OCI-LY3 (cell line): ENCODE measurements around the gene SIMC1.

Experiments used
- EZH2phosphoT487 ChIP-seq: fragments of 200-600 bp; shearing (Covaris generic); IDR thresholded peaks from 2 replicates; pipeline ENCODE4 v1.6.1; 2018; ENCODE audit warnings: antibody characterized with exemption, mixed run types, low read depth
- TF ChIP-seq, protein P1 (sequence below): fragments of 200-600, 300-600 bp; sonication (generic); IDR thresholded peaks from 2 replicates; pipeline ENCODE4 v1.5.1; 2014; ENCODE audit warnings: antibody characterized with exemption, low read length, low read depth

DNA sequence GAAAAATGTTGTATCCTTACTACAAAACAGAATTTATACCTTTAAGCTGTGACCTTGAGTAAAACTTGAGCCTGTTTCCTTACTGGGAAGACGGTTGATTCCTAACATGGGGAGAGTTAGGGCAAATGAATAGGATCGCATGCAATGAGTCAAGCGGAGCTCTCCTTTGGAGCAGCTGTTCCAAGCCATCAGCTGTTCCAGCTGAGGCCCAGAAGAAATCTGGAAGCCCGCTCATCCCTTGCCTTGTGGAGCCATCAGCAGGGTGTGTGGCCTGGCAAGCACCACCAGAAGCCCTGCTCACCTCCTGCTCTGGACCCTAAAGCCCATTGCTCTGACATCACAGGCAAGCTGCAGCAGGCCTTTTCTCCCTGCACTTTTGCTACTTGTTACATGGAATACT, 115.3 kb downstream of the SIMC1 start:
- TF ChIP-seq, protein P1, sequence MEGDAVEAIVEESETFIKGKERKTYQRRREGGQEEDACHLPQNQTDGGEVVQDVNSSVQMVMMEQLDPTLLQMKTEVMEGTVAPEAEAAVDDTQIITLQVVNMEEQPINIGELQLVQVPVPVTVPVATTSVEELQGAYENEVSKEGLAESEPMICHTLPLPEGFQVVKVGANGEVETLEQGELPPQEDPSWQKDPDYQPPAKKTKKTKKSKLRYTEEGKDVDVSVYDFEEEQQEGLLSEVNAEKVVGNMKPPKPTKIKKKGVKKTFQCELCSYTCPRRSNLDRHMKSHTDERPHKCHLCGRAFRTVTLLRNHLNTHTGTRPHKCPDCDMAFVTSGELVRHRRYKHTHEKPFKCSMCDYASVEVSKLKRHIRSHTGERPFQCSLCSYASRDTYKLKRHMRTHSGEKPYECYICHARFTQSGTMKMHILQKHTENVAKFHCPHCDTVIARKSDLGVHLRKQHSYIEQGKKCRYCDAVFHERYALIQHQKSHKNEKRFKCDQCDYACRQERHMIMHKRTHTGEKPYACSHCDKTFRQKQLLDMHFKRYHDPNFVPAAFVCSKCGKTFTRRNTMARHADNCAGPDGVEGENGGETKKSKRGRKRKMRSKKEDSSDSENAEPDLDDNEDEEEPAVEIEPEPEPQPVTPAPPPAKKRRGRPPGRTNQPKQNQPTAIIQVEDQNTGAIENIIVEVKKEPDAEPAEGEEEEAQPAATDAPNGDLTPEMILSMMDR, result no peak
- no peak for TF ChIP-seq EZH2phosphoT487
